Inflammatory macrophage treated with lipopolysaccharide for 1 hour (primary cell): ENCODE results near the gene NDUFAB1.
"Not testable (repeated sequence)": the region's sequence is repeated elsewhere in the genome, so short reads cannot be mapped to it uniquely, and the experiment has no call there.

Source experiments
- DNase-seq, 2 donors: peaks; one replicate each; pipeline ENCODE4 v3.0.0-alpha.2; 2020 to 2022

Gene NDUFAB1

DNA sequence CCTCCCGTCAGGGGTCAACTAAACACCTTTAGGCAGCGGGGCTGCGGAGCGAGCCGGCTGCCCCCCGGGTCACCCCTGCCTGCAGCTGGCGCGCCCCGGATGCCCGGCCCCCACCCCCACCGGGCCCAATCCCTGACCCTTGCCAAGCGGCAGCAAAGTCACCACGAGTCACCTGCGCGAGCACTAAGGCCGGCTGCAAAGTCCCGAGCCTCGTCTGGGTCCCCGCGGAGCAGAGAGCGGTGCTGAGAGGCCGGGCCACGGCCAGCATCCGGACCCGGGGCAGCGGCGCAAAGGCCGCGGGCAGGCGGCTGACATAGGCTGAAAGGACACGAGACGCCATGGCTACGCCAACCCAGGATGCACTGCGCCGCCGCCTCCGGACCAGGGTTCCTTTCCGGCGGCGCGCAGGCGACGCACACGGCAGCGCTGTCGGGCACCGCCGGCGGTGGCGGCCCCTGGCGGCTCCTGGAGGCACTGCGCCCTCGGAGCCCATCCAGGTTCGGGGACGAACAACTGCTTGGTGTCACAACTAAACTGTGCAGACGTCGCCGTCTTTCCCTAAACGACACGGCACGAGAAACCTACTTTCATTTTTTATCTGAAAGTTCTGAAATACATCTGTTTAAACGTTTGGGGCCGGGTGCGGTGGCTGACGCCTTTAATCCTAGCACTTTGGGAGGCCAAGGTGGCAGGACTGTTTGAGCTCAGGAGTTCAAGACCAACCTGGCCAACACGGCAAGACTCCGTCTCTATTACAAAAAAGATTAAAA is at the start of gene NDUFAB1:
TSS of gene NDUFAB1 (minus strand) at position 366 of the 770 bp plus-strand sequence. CDS start at position 340, 26 bp downstream.
- peak; percentile 85 to 97 for DNase-seq

DNA sequence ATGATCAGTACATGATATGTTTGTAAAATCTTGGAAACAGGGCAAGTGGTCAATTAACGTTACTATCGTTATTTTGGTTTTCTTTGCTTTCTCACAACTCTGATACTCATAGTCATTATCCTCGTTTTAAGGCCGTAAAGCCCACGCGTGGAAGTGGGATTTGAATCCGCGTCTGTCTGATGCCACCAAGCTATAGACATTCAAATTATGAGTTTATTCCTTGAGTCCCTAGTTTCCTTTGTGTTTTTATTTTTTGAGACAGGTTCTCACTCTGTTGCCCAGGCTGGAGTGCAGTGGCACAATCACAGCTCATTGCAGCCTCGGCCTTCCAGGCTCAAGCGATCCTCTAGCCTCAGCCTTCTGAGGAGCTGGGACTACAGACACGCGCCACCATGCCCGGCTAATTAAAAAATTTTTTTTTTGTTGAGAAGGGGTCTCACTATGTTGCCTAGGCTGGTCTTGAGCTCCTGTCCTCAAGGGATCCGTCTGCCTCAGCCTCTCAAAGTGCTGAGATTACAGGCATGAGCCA is 46.2 kb upstream of the NDUFAB1 start:
- no peak for DNase-seq

DNA sequence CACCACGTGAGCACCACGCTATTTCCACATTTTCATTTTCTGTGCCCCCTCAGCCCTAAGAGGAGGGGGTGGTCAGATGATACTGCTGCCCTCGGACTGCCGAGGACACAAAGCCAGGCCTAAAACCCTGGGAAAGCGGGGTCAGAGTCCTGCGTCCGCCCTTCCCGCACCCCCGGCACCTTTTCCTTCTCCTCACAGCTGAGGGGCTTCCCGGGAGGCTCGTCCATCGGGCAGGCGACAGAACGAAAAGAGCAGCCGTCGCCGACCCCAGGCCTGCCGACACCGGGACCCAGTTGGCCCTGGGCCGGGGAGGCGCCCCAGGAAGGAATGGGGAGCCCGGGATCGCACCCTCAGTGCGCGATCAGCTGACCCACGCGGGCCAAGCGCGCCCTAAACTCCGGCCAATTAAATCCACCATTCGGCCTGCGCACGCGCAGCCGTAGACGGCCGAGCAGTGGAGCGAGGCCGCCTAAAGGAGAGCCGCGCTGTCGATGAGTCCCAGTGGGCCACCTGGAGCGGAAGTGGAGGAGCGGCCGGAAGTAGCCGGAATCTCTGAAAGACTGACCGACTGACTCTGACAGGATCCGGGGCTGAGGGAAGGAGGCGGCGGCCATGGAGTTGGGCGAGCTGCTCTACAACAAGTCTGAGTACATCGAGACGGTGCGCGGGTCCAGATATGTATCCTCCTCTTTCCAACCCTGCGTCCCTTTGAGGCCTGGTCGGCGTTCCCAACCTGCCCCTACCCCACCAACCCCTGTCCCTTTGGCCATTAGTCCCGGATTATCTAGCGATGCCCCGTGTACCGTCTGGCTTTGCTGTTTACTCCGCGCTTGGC is 45.0 kb upstream of the NDUFAB1 start, which contains the start of the genes DCTN5 and PALB2:
TSS of gene DCTN5 (plus strand) at position 536 of the 835 bp plus-strand sequence. CDS start at position 613, 77 bp downstream.
TSS of gene PALB2 (minus strand) at position 380 of the 835 bp plus-strand sequence. CDS start at position 227, 153 bp downstream.
- DNase-seq: peak; percentile 96

DNA sequence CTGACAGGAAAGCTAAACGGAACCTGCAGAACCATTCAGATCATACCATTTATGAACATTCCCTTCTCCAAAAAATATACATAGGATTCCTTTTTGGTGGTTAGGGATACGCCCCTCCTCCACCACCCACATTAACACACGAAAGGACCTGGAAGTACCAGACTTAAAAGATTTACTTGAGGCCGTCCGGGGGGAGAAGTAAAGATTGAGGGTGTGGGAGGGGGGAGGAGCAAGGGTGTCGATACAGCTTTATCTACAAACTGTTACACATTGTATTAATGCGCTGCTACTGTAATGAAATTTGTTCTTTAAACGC is 44.5 kb upstream of the NDUFAB1 start:
- DNase-seq: peak in 1 of 2 donors; percentile 36

DNA sequence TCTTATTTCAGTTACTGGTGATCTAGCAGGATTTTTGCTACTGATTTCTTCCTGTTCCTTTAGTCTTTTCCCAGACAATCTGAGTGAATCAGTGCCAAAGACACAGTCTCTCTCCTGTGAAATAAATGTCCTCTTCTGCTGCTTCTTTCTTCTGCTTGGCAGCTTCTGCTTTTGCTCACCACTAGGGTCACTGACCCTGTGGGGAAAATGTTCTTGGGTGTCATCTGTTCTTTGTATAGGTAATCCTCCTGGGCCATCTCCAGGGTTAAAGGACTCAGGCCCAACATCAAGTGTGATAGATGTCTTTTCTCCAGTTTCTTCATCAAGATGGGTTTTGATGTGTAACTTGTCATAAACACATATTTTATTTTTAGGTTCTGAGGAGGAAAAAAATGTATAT is 39.8 kb upstream of the NDUFAB1 start:
- no peak for DNase-seq

DNA sequence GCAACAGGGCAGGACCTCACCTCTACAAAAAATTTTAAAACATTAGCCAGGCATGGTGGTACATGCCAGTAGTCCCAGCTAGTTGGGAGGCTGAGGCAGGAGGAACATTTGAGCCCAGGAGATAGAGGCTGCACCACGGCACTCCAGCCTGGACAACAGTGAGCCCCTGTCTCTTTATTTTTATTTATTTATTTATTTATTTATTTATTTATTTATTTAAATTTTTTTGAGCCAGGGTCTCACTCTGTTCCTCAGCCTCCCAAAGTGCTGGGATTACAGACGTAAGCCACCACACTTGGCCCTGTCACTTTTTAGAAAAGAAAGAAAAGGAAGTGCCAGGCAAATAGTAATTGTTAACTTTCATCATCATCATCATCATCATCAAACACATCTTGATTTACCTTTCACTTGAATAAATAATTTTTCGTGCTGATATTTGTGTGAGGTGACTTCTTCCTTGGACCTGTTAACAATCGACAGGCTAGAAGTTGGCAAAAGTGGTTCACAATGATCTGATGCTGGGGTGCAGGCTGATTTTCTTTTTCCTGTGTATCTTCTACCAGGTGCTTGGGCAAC is 38.4 kb upstream of the NDUFAB1 start:
- DNase-seq: no peak

DNA sequence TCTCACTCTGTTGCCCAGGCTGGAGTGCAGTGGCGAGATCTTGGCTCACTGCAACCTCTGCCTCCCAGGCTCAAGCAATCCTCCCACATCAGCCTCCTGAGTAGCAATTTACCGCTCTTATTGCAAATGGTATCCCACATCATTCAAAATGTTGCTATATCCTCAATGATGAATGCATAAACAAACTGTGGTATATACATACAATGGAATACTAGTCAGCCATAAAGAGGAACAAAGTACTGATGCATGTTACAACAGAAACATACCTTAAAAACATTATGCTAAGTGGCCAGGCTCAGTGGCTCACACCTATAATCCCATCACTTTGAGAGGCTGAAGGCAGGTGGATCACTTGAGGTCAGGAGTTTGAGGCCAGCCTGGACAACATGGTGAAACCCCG is 35.8 kb upstream of the NDUFAB1 start:
- DNase-seq: not testable (repeated sequence)

DNA sequence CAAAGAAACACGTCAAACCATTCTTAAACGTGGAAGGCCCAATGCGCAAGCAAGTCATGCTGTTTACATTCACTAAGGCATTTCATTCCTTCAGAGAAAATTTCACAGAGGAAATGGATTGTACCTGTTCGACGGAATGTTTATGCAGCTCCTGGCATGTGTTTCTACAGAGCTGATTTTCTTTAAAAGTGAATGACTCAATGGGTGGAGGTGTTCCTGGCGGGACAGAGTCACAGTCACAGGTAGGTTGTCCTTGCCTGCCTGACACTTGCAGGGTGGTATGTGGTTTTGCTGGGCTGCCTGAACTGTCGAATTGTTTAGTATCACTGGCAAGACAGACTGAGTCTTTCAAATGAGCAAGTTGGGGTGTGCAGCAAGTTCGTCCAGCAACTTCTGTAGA is 33.4 kb upstream of the NDUFAB1 start:
- no peak for DNase-seq

DNA sequence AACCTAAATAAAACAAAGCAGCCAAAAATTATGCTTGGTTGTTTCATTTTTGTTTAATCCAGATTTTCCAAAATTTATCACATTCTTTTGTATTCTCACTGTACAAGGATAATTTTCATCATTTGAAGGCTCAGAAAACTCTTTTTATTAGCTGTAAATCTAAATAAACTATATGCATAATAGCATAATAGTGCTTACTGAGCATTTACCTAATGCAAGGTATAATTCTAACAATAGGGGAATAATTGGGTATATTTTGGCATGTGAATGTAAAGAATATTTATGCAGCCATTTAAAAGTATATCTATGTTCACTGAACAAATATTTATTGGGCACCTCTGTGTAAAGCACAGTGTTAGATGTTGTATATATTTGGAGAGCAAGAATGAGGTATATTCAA is 28.0 kb upstream of the NDUFAB1 start:
- DNase-seq: no peak

DNA sequence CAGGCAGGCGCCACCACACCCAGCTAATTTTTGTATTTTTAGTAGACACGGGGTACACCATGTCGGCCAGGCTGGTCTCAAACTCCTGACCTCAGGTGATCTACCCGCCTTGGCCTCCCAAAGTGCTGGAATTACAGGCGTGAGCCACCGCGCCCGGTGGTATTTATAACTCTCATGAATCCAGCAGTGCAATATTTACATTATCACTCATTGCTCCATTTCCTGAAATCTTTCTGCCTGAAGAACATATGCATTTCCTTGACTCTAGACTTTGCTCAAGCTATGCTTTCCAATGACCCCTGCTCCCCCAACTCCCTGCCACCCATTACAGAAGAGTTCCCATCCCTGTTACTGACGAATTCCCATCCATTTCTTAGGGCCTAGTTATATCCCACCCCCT is 19.7 kb upstream of the NDUFAB1 start:
- no peak for DNase-seq

DNA sequence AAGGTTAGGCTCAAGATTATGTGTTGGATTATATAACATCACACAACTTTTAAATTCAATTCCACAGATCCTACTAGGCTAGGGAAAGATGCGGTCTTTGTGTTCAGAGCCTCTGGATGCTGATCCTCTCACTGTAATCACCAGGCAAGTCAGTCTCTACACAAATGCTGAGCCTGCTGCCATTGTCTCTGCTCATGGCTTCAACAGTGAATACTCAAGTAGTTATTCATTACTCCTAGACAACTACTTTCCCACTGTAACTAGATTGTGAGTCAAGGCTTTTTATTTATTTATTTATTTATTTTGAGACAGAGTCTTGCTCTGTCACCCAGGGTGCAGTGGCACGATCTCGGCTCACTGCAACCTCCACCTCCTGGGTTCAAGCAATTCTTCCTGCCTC is 15.8 kb upstream of the NDUFAB1 start:
- no peak for DNase-seq

DNA sequence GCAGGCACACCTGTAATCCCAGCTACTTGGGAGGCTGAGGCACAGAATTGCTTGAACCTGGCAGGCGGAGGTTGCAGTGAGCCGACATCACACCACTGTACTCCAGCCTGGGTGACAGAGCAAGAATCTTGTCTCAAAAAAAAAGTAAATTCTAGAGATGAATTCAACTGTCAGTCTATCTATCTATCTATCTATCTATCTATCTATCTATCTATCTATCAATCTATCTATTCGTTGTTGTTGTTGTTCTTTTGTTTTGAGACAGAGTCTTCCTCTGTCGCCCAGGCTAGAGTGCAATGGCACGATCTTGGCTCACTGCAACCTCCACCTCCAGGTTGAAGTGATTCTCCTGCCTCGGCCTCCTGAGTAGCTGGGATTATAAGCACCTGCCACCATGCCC is 14.8 kb upstream of the NDUFAB1 start:
- DNase-seq: not testable (repeated sequence)

DNA sequence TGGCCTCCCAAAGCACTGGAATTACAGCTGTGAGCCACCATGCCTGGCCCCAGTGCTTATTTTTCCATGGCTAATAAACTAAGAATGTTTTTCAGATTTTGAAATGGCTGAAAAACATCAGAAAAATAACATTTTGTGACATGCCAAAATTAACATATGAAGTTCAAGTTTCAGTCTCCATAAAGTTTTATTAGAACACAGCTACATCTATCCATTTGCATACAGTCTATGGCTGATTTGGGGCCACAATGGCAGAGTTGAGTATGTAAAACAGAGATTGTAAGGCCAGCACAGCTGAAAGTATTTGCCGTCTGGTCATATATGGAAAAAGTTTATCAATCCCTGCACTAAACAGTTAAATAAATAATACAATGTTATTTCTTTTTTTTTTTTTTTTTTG is 13.8 kb upstream of the NDUFAB1 start:
- DNase-seq: no peak

DNA sequence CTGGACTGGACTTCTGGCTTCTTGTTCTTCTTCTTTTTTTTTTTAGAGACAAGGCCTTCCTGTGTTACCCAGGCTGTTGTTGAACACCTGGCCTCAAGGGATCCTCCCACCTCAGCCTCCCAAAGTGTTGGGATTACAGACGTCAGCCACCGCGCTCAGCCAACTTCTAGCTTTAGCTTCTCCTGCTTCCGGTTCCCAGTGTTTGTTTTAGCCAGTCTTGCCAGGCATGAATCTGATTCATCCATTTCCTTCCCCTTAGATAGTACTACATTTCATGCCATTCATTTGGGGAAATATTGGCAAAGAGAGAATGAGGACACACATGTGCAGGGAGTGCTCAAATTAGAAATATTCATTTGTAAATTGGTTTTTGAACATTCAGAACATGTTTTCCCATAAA is 12.1 kb upstream of the NDUFAB1 start:
- peak; percentile 24 to 30 for DNase-seq

DNA sequence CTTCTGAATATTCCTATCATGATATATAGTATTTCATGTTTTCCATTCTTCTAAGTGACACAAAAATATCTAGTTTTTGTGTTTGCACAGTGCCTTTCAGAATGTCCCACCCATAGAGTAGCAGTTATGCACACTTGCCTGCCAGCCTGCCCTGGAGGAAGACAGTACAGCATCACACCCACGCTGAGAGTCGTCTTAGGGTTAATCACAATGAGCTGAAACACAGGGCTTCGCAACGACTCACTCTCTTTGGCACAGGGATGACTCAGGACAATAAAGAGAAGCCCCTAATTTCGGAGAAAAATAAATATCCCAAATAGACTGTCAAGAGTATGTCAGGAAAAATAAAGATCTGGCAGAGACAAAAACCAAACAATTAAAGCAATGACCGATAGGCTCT is 11.6 kb upstream of the NDUFAB1 start:
- no peak for DNase-seq

DNA sequence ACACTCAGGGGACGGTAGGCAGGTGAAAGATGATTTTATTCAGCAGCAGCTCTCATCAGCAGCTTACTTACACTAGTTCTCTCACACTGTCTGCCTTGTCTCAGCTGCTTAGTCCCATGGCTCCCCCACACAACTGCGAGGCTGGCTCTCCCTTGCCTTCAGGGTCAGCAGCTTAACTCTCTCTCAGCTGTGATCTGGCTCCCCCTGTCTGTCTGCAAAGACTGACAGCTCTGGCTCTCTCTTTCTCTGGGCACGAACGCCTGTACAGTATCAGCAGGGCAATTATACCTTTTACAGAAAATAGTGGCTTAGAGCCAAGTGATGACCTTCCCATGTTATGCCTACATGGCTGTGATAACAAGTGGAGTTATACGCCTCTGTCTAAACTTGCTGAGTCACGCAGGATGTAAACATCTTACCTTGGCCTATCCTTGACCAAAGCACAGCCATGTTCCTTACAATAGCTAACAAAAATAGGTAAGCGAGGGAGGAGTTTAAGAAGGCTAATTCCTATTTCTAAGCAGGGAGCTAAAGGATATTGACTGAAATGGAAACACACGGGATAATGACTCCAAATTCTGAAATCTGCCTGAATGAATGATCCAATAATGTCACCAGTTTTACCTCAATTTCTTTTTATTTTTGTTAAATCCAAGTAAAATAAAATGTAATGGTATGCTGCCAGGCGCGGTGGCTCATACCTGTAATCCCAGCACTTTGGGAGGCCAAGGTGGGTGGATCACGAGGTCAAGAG is 1.1 kb upstream of the NDUFAB1 start:
- DNase-seq: peak in 1 of 2 donors; percentile 15

DNA sequence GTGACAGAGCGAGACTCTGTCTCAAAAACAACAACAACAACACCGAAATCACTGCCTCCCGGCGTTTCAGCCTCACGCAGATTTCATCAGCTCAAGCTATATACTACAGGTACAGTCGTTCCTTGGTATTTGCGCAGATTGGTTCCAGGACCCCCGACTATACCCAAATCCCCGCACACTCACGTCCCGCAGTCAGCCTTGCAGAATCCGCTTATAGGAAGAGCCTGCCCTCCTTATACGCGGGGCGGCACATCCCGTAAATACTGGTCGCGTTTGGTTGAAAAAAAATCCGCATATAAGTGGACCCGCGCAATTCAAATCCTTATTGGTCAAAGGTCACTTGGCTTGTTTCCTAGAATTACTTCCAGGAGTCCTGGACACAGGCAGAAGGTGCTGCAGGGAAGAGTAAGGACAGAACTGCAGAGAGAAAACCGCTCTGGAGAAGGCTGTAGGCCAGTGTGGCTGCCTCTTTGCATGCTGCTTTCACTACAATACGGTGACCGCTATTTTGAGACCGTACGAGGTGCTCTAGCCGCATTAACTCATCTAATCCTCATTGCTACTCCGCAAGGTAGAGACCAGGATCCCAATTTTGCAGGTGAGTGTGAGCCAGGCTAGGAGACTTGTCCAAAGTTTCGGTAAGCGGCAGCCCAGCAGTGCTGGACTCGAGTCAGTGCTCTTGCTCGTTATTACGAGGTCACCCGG is 718 bp downstream of the NDUFAB1 start:
- no peak for DNase-seq

DNA sequence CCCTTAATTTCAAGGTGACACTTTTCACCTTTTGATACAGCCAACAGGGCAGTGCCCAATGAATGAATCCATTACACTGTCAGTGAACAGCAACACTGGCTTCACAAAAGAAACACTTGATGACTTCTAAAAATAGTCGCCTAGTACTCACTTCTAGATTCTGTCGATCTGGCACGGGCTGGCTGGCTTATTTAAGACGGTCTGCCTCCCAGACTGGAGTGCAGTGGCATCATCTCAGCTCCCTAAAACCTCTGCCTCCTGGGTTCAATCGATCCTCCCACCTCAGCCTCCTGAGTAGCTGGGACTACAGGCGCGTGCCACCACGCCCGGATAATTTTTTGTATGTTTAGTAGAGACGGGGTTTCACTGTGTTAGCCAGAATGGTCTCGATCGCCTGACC is 1.9 kb downstream of the NDUFAB1 start:
- no peak for DNase-seq

DNA sequence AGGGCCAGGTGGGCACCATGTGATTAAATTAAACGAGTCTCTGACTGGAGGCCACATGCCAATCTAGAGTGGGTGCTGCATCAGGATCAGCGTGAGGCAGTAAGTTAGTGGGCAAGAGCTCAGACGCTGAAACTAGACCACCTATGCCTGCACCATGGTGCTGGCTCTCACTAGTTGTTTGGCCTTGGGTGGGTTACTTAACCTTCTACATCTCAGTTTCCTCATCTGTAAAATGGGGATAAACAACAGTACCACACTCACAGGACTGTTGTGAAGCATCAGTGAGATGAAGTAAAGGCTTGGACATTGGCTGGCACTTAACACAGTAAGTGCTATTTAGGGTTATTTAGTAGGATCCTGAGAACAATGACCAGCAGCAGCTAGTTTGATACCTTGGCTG is 5.9 kb downstream of the NDUFAB1 start:
- no peak for DNase-seq

DNA sequence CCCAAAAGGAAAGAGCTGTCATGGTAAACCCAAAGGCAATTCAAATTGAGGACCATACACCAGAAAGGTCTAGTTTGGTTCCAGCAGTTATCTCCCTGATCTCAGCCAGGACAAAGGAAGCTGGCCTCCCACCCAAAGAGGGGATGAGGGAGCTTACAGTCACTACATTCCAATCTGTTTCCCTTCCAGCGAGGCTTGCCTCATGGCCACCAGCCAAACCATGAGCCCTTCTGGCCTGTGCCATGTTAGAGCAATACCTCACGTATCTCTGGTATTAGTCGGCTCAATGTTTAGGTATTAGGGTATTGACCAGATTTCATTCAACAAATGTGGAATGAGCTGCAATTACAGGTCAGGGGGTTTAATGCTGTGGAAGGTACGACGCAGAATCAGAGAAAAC is 8.4 kb downstream of the NDUFAB1 start:
- DNase-seq: no peak

DNA sequence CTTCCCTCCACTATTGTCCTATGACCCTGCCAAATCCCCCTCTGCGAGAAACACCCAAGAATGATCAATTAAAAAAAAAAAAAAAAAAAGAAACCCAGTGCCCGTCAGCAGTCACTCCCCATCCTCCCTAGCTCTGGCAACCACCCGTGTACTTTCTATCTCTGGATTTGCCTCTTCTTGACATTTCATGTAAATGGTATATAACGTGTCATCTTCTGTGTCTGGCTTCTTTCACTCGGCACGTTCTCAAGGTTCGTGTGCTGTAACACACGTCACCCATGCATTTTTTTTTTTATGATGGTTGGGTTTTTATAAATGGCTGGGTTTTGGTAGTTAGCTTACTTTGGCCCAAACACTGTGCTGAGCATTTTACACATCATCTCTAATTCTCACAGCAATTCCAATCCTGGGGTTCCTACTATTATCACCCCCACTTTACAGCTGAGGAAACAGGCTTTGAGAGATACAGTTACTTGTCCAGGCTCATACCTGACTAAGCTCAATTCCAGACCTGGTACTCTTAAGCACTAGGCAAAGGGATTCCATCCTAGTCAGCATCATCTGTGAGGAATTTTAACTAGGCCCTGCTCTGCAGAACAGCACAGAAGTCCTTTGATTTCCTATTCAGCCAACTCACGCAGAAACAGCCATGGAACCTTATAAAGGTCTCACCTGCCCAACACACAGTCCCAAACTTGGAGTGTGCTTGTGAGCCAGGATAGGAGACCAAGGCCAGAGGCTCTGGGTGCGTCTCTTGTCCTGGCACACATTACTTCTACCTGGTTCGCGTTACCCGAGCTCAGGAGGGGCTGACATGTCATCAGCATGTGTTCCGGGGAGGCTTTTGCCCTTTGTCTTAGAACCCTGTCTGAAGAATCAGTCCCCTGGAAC is 11.7 kb downstream of the NDUFAB1 start:
- no peak for DNase-seq
